HepG2 (cell line): ENCODE measurements around the gene CGNL1. TPM values are rescaled to one million over a fixed set of nuclear protein-coding genes. Genes with fewer than 3 reads are reported as not detected.

ENCODE experiments used
- BRCA1 ChIP-seq: sonication (generic); formaldehyde crosslinking; IDR thresholded peaks from 2 replicates; pipeline ENCODE4 v1.4.0; 2020; ENCODE audit warnings: missing genetic modification reagents
- CENPX ChIP-seq: sonication (generic); formaldehyde crosslinking; IDR thresholded peaks from 2 replicates; pipeline ENCODE4 v1.9.0; 2021; ENCODE audit warnings: mild to moderate bottlenecking, missing genetic modification reagents, moderate library complexity
- ELF1 ChIP-seq: sonication (generic); formaldehyde crosslinking; IDR thresholded peaks from 2 replicates; pipeline ENCODE4 v1.4.0; 2020; ENCODE audit warnings: missing genetic modification reagents
- EP300 ChIP-seq, 3 experiments: sonication (generic) in 1 of 3; formaldehyde crosslinking in 1 of 3; IDR thresholded peaks; 2 replicates each; pipeline versions ENCODE4 v1.5.1 to v1.6.1; 2011 to 2020; ENCODE audit warnings: low read depth in 2 of 3, low read length in 2 of 3, borderline replicate concordance in 1 of 3, improper control_type of control experiment in 1 of 3, mild to moderate bottlenecking in 1 of 3, missing genetic modification reagents in 1 of 3, moderate library complexity in 1 of 3
- GMEB2 ChIP-seq: IDR thresholded peaks from 2 replicates; pipeline ENCODE4 v1.6.1; 2016; ENCODE audit warnings: missing biosample characterization, missing genetic modification reagents, low read depth
- HNRNPUL1 ChIP-seq: fragments of 200-400 bp; formaldehyde crosslinking; IDR thresholded peaks from 2 replicates; pipeline ENCODE4 v1.6.1; 2017; ENCODE audit warnings: low read depth, mild to moderate bottlenecking, low read length, moderate library complexity
- IKZF5 ChIP-seq: IDR thresholded peaks from 2 replicates; pipeline ENCODE4 v1.6.1; 2018; ENCODE audit warnings: missing genetic modification reagents, mild to moderate bottlenecking, missing compliant biosample characterization
- KLF11 ChIP-seq: IDR thresholded peaks from 2 replicates; pipeline ENCODE4 v1.6.1; 2016; ENCODE audit warnings: missing compliant biosample characterization
- KLF13 ChIP-seq: sonication (generic); formaldehyde crosslinking; IDR thresholded peaks from 2 replicates; pipeline ENCODE4 v1.4.0; 2020; ENCODE audit warnings: mild to moderate bottlenecking, missing genetic modification reagents
- MZF1 ChIP-seq: sonication (generic); formaldehyde crosslinking; IDR thresholded peaks from 2 replicates; pipeline ENCODE4 v1.8.1; 2023; ENCODE audit warnings: mild to moderate bottlenecking, missing genetic modification reagents, borderline replicate concordance
- NCOA5 ChIP-seq: sonication (generic); formaldehyde crosslinking; IDR thresholded peaks from 2 replicates; pipeline ENCODE4 v1.4.0; 2020; ENCODE audit warnings: missing genetic modification reagents
- NR2C2 ChIP-seq: sonication (generic); formaldehyde crosslinking; IDR thresholded peaks from 2 replicates; pipeline ENCODE4 v1.4.0; 2020; ENCODE audit warnings: missing genetic modification reagents, mild to moderate bottlenecking, moderate library complexity, borderline replicate concordance
- PHF5A ChIP-seq: IDR thresholded peaks from one replicate; pipeline ENCODE4 v1.6.1; 2018; ENCODE audit warnings: low read depth, missing genetic modification reagents; ENCODE audit not compliant: unreplicated experiment
- SIX1 ChIP-seq: sonication (generic); formaldehyde crosslinking; IDR thresholded peaks from 2 replicates; pipeline ENCODE4 v1.4.0; 2020; ENCODE audit warnings: missing genetic modification reagents, borderline replicate concordance
- TEAD2 ChIP-seq: sonication (generic); formaldehyde crosslinking; IDR thresholded peaks from 2 replicates; pipeline ENCODE4 v1.9.0; 2021; ENCODE audit warnings: missing genetic modification reagents
- THAP7 ChIP-seq: sonication (generic); formaldehyde crosslinking; IDR thresholded peaks from 2 replicates; pipeline ENCODE4 v1.8.1; 2023; ENCODE audit warnings: mild to moderate bottlenecking, missing genetic modification reagents
- TIGD3 ChIP-seq: sonication (generic); formaldehyde crosslinking; IDR thresholded peaks from 2 replicates; pipeline ENCODE4 v1.5.1; 2020; ENCODE audit warnings: mild to moderate bottlenecking, missing genetic modification reagents, borderline replicate concordance
- UBTF ChIP-seq: sonication (generic); formaldehyde crosslinking; IDR thresholded peaks from 2 replicates; pipeline ENCODE4 v1.4.0; 2020; ENCODE audit warnings: mild to moderate bottlenecking, missing genetic modification reagents
- YEATS2 ChIP-seq: sonication (generic); formaldehyde crosslinking; IDR thresholded peaks from 2 replicates; pipeline ENCODE4 v1.4.0; 2020; ENCODE audit warnings: missing genetic modification reagents, borderline replicate concordance
- ZMYM3 ChIP-seq: sonication (generic); formaldehyde crosslinking; IDR thresholded peaks from 2 replicates; pipeline ENCODE4 v1.5.1; 2020; ENCODE audit warnings: mild to moderate bottlenecking, missing genetic modification reagents
- ZNF335 ChIP-seq: sonication (generic); formaldehyde crosslinking; IDR thresholded peaks from 2 replicates; pipeline ENCODE4 v1.4.0; 2020; ENCODE audit warnings: missing genetic modification reagents
- ZNF761 ChIP-seq: sonication (generic); formaldehyde crosslinking; conservative IDR thresholded peaks from 2 replicates; pipeline ENCODE4 v1.4.0; 2020; ENCODE audit warnings: mild to moderate bottlenecking, missing genetic modification reagents
- polyA plus RNA-seq, 8 experiments: library from polyadenylated mRNA; depleted of rRNA in 3 of 8; stranded (reverse) in 7 of 8; unstranded in 1 of 8; fragments of >200 nt; fragmentation: Illumina TruSeq in 4 of 8; extraction: Trizol in 4 of 8; gene quantifications; 2 replicates each; pipeline versions ENCODE4 v1.2.1 to v1.2.3, GENCODE V29; 2011 to 2016; ENCODE audit warnings: low read depth in 4 of 8, missing spikeins in 1 of 8, mixed read lengths in 1 of 8; ENCODE audit not compliant: insufficient read depth in 1 of 8
- total RNA-seq, 5 experiments: library from RNA; depleted of rRNA; stranded (reverse); fragments of >200 nt; fragmentation: Illumina TruSeq; extraction: Trizol; gene quantifications; 2 replicates each; pipeline ENCODE4 v1.2.3, GENCODE V29; 2016; ENCODE audit warnings: low read depth in 1 of 5

The CGNL1 gene
- total and polyA plus RNA-seq, 2 of the 13 experiments (the other 11 are each of a cell fraction or from before 2014, with no cell fraction given), result 5.6 to 15.6 TPM

GRCh38 chr15:57477736-57478522, 101.6 kb downstream of the CGNL1 start (continued):
- TF ChIP-seq IKZF5 (peak; percentile 54), KLF11 (CRISPR knock-in tag) (peak; percentile 81; the same call in 1 of the 2 replicates), SIX1 (CRISPR knock-in tag) (no peak), NCOA5 (no peak), TEAD2 (CRISPR knock-in tag) (0 out of 2 replicates have a peak, but pooled peaks have one; percentile 45), EP300 (IDR thresholded peaks at IDR 0.05; ENCODE audit: low read depth in 2 of 2, low read length in 2 of 2) (peak in 1 of 2 experiments; percentile 71; a peak in 2 of 4 replicates), EP300 (CRISPR knock-in tag; IDR thresholded peaks at IDR 0.05; ENCODE audit: borderline replicate concordance) (peak; percentile 74; the same call in 1 of the 2 replicates), YEATS2 (CRISPR knock-in tag) (peak; percentile 7; the same call in 1 of the 2 replicates), TIGD3 (no peak; the same call in 1 of the 2 replicates), UBTF (CRISPR knock-in tag) (peak; percentile 12; the same call in 1 of the 2 replicates), CENPX (CRISPR knock-in tag) (no peak), ELF1 (CRISPR knock-in tag) (peak; percentile 75), NR2C2 (CRISPR knock-in tag) (peak; percentile 83), GMEB2 (CRISPR knock-in tag) (no peak), ZNF335 (no peak), BRCA1 (CRISPR knock-in tag) (peak; percentile 86; the same call in 1 of the 2 replicates), HNRNPUL1 (peak; percentile 79), ZMYM3 (CRISPR knock-in tag) (peak; percentile 79; the same call in 1 of the 2 replicates), THAP7 (peak; percentile 88; the same call in 1 of the 2 replicates), PHF5A (peak; percentile 79), MZF1 (CRISPR knock-in tag) (no peak), KLF13 (CRISPR knock-in tag) (no peak), ZNF761 (CRISPR knock-in tag) (peak; percentile 24; the same call in 1 of the 2 replicates)
